ENCODE data around the gene ZBTB17. TPM values are rescaled to one million over a fixed set of nuclear protein-coding genes. Genes with fewer than 3 reads are reported as not detected.

ZBTB17 gene
- total RNA-seq, 1 experiment from 2014 or later: 41.6 TPM

GRCh38 chr1:15966081-15966955, 9.6 kb downstream of the ZBTB17 start:
- H3K4me1 ChIP-seq (ENCODE audit: control insufficient read depth, insufficient read depth, low read length): peaks cover 9% of the 10 kb centered on the region
- in situ Hi-C loops (cut with HindIII; ENCODE audit: low pct_unique_long_range_greater_than_20kb, low sequenced_read_pairs) (no loop called here), intact Hi-C loops (cut with micrococcal nuclease; ENCODE audit: unreplicated experiment) (no loop called here)
- no peak overlapping the region for H3K4me3 ChIP-seq (ENCODE audit: low read depth in 2 of 2, low read length in 2 of 2)
- no peak for TF ChIP-seq TCF7L2 (IDR thresholded peaks at IDR 0.05; ENCODE audit: low read depth, low read length)
- TF ChIP-seq SIN3A (IDR thresholded peaks at IDR 0.05; ENCODE audit: borderline replicate concordance, insufficient read depth, low read depth, low read length): no peak
- no peak for TF ChIP-seq POLR2AphosphoS5 (IDR thresholded peaks at IDR 0.05; ENCODE audit: low read depth, low read length)
- no peak for TF ChIP-seq CTCF (IDR thresholded peaks at IDR 0.05)
- TF ChIP-seq, protein P1, sequence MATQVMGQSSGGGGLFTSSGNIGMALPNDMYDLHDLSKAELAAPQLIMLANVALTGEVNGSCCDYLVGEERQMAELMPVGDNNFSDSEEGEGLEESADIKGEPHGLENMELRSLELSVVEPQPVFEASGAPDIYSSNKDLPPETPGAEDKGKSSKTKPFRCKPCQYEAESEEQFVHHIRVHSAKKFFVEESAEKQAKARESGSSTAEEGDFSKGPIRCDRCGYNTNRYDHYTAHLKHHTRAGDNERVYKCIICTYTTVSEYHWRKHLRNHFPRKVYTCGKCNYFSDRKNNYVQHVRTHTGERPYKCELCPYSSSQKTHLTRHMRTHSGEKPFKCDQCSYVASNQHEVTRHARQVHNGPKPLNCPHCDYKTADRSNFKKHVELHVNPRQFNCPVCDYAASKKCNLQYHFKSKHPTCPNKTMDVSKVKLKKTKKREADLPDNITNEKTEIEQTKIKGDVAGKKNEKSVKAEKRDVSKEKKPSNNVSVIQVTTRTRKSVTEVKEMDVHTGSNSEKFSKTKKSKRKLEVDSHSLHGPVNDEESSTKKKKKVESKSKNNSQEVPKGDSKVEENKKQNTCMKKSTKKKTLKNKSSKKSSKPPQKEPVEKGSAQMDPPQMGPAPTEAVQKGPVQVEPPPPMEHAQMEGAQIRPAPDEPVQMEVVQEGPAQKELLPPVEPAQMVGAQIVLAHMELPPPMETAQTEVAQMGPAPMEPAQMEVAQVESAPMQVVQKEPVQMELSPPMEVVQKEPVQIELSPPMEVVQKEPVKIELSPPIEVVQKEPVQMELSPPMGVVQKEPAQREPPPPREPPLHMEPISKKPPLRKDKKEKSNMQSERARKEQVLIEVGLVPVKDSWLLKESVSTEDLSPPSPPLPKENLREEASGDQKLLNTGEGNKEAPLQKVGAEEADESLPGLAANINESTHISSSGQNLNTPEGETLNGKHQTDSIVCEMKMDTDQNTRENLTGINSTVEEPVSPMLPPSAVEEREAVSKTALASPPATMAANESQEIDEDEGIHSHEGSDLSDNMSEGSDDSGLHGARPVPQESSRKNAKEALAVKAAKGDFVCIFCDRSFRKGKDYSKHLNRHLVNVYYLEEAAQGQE (IDR thresholded peaks at IDR 0.05; ENCODE audit: insufficient read depth in 1 of 2, low read depth in 2 of 2, low read length in 1 of 2): no peak
- DNase-seq (ENCODE audit: low read depth, low spot score) (no peak), ATAC-seq (peak; percentile 63)
- no TSS peak for BruUV-seq (replicated peaks)
- ChIA-PET POLR2A (no interaction called here), CTCF (interaction anchor here (0.6 to 0.7 kb wide), 2 partner anchors 90 to 102 kb away, joined by 3 to 8 read pairs; no protein-coding TSS in a partner anchor)
- no peaks in the 10 kb centered on the region for H3K36me3 ChIP-seq (ENCODE audit: control insufficient read depth, insufficient read depth, low read length)
- peaks cover 6% of the 10 kb centered on the region; the same call in 1 of the 2 replicates for H3K9me3 ChIP-seq (ENCODE audit: control insufficient read depth, insufficient read depth, low read depth, low read length)
- no peak overlapping the region for H3K27ac ChIP-seq (ENCODE audit: low read length)
- H3K27me3 ChIP-seq (ENCODE audit: control insufficient read depth, insufficient read depth, low read length): no peaks in the 10 kb centered on the region

- BruUV-seq (replicated peaks): no TSS peak
- Histone ChIP-seq H3K27me3 (ENCODE audit: control insufficient read depth, insufficient read depth, low read length) (no peaks in the 10 kb centered on the region), H3K36me3 (ENCODE audit: control insufficient read depth, insufficient read depth, low read length) (no peaks in the 10 kb centered on the region), H3K4me1 (ENCODE audit: control insufficient read depth, insufficient read depth, low read length) (peaks cover 9% of the 10 kb centered on the region), H3K27ac (ENCODE audit: low read length) (no peak overlapping the region), H3K4me3 (ENCODE audit: low read depth in 2 of 2, low read length in 2 of 2) (no peak overlapping the region), H3K9me3 (ENCODE audit: control insufficient read depth, insufficient read depth, low read depth, low read length) (peaks cover 6% of the 10 kb centered on the region; the same call in 1 of the 2 replicates)
- intact Hi-C loops (cut with micrococcal nuclease; ENCODE audit: unreplicated experiment): no loop called here
- DNase-seq (ENCODE audit: low read depth, low spot score) (no peak), ATAC-seq (no peak)
- TF ChIP-seq, protein P1 (IDR thresholded peaks at IDR 0.05; ENCODE audit: insufficient read depth in 1 of 2, low read depth in 2 of 2, low read length in 1 of 2): no peak
- TF ChIP-seq CTCF (IDR thresholded peaks at IDR 0.05) (no peak), POLR2AphosphoS5 (IDR thresholded peaks at IDR 0.05; ENCODE audit: low read depth, low read length) (no peak), SIN3A (IDR thresholded peaks at IDR 0.05; ENCODE audit: borderline replicate concordance, insufficient read depth, low read depth, low read length) (no peak), TCF7L2 (IDR thresholded peaks at IDR 0.05; ENCODE audit: low read depth, low read length) (no peak)
- ChIA-PET POLR2A (no interaction called here), CTCF (no interaction called here)
- in situ Hi-C loops (cut with HindIII; ENCODE audit: low pct_unique_long_range_greater_than_20kb, low sequenced_read_pairs): no loop called here
Measured at GRCh38 chr1:15965228-15965767, 10.6 kb downstream of the ZBTB17 start.

All from Panc1 (cell line).